Activated naive CD4-positive, alpha-beta T cell treated with anti-CD3 and anti-CD28 coated beads for 36 hours (primary cell): Measurements from ENCODE around the gene CLK4. TPM values are rescaled to one million over a fixed set of nuclear protein-coding genes. Genes with fewer than 3 reads are reported as not detected.

ENCODE experiments used
- CTCF ChIA-PET: fragments of 350-600 bp; sonication (Branson Sonifier 250); formaldehyde crosslinking; loops from one replicate; lab custom pipeline; 2021; ENCODE audit warnings: antibody characterized with exemption; lab: Charles Lee
- DNase-seq: peaks from one replicate; pipeline ENCODE4 v3.0.0-alpha.2; 2020
- H3K27ac Mint-ChIP-seq: one replicate; pipeline ENCODE4 v1.8.0; 2021; ENCODE audit warnings: mild to moderate bottlenecking, mixed read lengths
- H3K27me3 Mint-ChIP-seq: one replicate; pipeline ENCODE4 v1.8.0; 2021; ENCODE audit warnings: low read depth, mixed read lengths
- H3K36me3 Mint-ChIP-seq: one replicate; pipeline ENCODE4 v1.8.0; 2021; ENCODE audit warnings: low read depth, mixed read lengths
- H3K4me1 Mint-ChIP-seq: one replicate; pipeline ENCODE4 v1.8.0; 2021; ENCODE audit warnings: low read depth, mixed read lengths
- H3K4me3 Mint-ChIP-seq: one replicate; pipeline ENCODE4 v1.8.0; 2021; ENCODE audit warnings: mild to moderate bottlenecking, moderate library complexity, mixed read lengths
- H3K9me3 Mint-ChIP-seq: one replicate; pipeline ENCODE4 v1.8.0; 2021; ENCODE audit warnings: mixed read lengths
- intact Hi-C: fragments of 100-400 bp; cut with micrococcal nuclease; formaldehyde crosslinking; loops from one replicate; pipeline ENCODE4 v1.15.1; 2023
- total RNA-seq, 2 experiments: library from RNA; stranded (reverse); gene quantifications; one replicate each; pipeline ENCODE4 v1.2.3, GENCODE V29; 2021

CLK4 gene
- total RNA-seq, 2 experiments from 2014 or later = 33.9 to 34.9 TPM

DNA sequence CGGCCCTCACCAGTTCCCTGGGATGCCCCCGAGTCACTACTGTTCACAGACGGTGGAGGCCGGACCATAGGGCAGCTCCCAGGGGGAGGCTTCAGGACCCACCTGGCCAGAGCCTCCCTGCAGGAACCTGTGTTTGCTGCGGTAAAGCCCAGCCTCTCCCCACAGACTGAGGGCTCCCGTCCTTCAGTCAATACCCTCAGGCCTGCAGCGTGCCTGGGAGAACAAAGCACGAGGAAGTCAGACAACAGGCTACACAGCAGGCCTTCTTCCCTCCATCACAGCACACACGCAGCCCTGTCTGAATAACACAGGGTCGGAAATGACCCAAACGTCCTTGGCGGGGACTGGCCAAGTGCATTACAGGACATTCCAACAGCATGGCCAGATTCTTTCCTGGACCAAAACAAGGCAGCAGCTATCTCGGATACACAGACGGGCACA, 71.1 kb downstream of the CLK4 start:
- CTCF ChIA-PET = interaction anchor here (1.0 kb wide), 1 partner anchor 272 kb away, joined by 3 read pairs; no protein-coding TSS in a partner anchor
- Mint-ChIP-seq H3K4me1 (no peaks in the 10 kb centered on the region), H3K36me3 (no peaks in the 10 kb centered on the region), H3K27ac (no peak overlapping the region), H3K27me3 (peaks cover 7% of the 10 kb centered on the region), H3K4me3 (no peak overlapping the region), H3K9me3 (no peaks in the 10 kb centered on the region)
- intact Hi-C loops = no loop called here
- DNase-seq = no peak

DNA sequence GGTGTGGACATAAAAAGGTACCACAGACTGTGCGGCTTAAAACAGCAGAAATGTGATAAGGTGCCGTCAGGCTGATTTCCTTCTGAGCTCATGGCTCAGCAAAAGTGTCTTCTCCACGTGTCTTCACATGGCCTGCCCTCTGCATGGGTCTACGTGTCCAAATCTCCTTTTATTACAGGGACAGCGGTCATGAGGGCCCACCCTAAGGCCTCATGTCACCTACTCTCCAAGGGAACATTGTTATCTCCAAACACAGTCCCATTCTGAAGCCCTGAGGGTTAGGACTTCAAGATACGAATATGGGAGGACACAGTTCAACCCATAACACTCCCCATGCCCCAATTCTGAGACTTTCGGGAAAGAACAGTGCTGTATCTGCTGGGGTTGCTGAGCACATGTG, 71.8 kb downstream of the CLK4 start:
- H3K4me3 Mint-ChIP-seq = no peak overlapping the region
- H3K27me3 Mint-ChIP-seq = peaks cover 2% of the 10 kb centered on the region
- H3K27ac Mint-ChIP-seq = no peak overlapping the region
- H3K9me3 Mint-ChIP-seq = no peaks in the 10 kb centered on the region
- no peaks in the 10 kb centered on the region for H3K4me1 Mint-ChIP-seq
- DNase-seq = no peak
- no peaks in the 10 kb centered on the region for H3K36me3 Mint-ChIP-seq
- intact Hi-C loops = no loop called here
- CTCF ChIA-PET = interaction anchor here (1.0 kb wide), 1 partner anchor 271 kb away, joined by 3 read pairs; no protein-coding TSS in a partner anchor

DNA sequence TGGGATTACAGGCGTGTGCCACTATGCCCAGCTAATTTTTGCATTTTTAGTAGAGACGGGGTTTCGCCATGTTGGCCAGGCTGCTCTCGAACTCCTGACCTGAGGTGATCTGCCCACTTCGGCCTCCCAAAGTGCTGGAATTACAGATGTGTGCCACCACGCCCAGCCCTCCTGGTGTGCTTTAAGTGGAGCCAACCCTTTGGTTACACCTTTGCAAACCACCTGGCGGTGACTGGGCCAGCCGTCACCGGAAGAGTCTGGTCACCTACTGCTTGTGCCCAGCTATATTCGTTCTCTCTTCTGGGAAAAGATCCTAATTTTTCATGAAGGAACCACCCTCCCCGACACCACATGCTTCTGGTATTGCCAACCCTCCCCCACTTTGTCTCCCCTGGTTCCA, 72.5 kb downstream of the CLK4 start:
- Mint-ChIP-seq H3K27ac (no peak overlapping the region), H3K9me3 (no peaks in the 10 kb centered on the region), H3K4me1 (no peaks in the 10 kb centered on the region), H3K36me3 (no peaks in the 10 kb centered on the region), H3K27me3 (no peaks in the 10 kb centered on the region), H3K4me3 (no peak overlapping the region)
- intact Hi-C loops = loop anchor here (5.0 kb wide), 1 partner anchor 92 kb away; no protein-coding TSS in a partner anchor
- CTCF ChIA-PET = no interaction called here
- no peak for DNase-seq

DNA sequence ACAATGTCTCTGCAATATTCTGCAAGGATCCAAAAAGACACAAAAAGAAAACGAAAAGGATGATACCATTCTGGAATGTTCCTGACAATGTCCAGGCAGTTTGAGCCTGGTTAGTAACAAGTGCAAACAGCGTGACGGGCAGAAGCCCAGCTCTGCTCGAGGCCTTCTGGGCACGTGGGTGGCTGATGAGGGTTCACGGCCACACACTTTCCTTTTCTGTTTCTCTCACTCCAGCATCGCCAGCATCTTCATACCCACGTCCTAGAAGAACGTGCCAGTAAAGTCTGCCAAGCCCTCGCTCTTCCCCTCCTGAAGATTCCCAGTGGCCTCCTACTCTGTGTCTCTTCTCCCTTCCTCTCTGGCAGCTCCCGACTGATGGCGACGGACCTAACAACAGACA, 73.3 kb downstream of the CLK4 start:
- CTCF ChIA-PET = interaction anchor here (1.4 kb wide), 1 partner anchor 269 kb away, joined by 4 read pairs; no protein-coding TSS in a partner anchor
- no peak overlapping the region for H3K4me3 Mint-ChIP-seq
- H3K36me3 Mint-ChIP-seq = no peaks in the 10 kb centered on the region
- DNase-seq = no peak
- H3K4me1 Mint-ChIP-seq = no peaks in the 10 kb centered on the region
- no peaks in the 10 kb centered on the region for H3K27me3 Mint-ChIP-seq
- no peaks in the 10 kb centered on the region for H3K9me3 Mint-ChIP-seq
- intact Hi-C loops = loop anchor here (5.0 kb wide), 1 partner anchor 91 kb away; no protein-coding TSS in a partner anchor
- H3K27ac Mint-ChIP-seq = no peak overlapping the region

Other genes with a start within 250 kb of the CLK4 start
- gene COL23A1, start 36.7 kb downstream of the CLK4 start, total RNA-seq = under 1 TPM in 1 of 2 experiments, not detected in 1; 0.07 TPM
- 1 to 10 TPM; 7.7 to 8.5 TPM for gene ZNF354A, start 103.6 kb upstream of the CLK4 start, total RNA-seq
- 1 to 10 TPM; 8.6 to 8.9 TPM for gene ZNF354B, start 232.9 kb upstream of the CLK4 start, total RNA-seq